ENCODE results near the gene BMPER.

BMPER gene

GRCh38 chr7:34181271-34181958 lies 276.1 kb downstream of the BMPER start:
- no peak for DNase-seq (ENCODE audit: low spot score)

DNA sequence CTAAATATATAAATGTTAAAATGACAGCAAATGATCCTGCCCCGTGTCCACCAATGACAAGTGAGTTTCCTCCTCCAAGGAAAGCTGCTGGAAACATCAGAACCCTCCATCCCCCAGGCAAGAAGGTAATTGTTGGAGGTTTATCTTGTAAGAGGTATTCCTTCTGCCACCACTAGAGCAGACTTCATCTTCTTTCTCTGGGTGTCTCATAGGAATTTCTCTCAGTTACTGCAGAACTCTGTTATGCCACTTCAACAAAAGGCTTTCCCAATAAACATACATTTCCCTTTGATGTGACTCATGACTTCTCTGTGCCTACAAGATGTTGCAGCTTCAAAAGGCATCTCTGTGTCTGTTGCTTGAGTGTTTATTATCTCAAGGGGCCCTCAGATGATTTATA lies 279.1 kb downstream of the BMPER start:
- DNase-seq (ENCODE audit: low spot score), result no peak

DNA sequence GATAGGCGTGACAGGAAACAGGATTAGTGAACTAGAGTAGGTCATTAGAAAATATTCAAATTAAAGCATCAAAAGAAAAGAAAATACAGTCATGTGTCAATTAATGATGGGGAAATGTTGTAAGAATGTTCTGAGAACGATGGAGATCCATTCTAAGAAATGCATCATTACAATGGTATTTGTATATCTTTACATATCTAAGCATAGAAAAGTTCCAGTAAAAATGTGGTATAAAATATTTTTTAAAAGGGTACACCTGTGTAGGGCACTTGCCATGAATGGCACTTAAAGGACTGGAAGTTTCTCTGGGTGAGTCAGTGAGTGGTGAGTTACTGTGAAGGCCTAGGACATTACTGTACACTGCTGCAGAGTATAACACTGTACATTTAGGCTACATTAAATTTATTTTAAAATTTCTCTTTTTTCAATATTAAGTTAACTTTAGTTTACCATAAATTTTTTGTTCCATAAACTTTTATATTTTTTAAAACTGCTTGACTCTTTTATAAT lies 282.5 kb downstream of the BMPER start:
- DNase-seq (ENCODE audit: low spot score), result no peak

DNA sequence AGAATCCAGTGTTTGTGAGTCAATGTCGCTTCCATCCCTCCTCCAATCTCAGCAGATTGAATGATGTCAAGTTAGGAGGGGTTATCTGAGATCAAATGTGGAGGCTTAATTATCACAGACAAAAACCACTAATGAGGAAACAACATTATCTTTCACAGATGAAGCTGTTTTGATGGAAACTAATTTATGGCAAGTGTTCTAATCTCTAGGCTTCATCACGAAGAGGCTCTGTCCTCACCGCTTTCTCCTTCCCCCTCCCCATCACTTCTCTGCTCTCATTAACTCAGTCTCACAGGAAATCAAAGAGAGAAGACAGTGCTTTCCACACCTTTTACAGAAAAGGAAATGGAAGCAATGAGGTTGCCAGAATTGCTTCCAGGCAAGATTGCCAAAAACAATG lies 283.7 kb downstream of the BMPER start:
- DNase-seq (ENCODE audit: low spot score), result no peak

- peak; percentile 38 for DNase-seq (ENCODE audit: low spot score)
Measured at GRCh38 chr7:34190299-34190698, 285.0 kb downstream of the BMPER start.

DNA sequence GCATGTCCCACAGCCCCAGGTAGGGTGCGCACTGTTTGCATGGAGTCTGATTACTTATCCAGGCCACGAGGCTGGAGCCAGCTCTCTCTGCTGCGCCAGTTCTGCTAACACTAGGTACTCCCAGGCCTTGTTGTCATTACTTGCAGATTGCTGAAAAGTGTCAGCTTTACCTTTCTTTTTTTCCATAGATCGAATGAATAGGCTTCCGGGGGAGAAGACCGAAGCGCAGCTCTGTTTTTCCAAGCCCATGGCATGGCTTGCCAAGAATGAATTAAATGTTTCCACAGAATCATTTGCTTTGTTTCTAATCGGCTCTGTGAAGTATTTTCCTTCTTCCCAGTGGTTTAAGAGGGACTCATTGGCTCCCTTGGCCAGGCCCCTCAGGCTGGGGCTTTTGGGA lies 285.8 kb downstream of the BMPER start:
- no peak for DNase-seq (ENCODE audit: low spot score)

GRCh38 chr7:34191771-34192479 lies 286.6 kb downstream of the BMPER start:
- DNase-seq (ENCODE audit: low spot score), result peak; percentile 39

DNA sequence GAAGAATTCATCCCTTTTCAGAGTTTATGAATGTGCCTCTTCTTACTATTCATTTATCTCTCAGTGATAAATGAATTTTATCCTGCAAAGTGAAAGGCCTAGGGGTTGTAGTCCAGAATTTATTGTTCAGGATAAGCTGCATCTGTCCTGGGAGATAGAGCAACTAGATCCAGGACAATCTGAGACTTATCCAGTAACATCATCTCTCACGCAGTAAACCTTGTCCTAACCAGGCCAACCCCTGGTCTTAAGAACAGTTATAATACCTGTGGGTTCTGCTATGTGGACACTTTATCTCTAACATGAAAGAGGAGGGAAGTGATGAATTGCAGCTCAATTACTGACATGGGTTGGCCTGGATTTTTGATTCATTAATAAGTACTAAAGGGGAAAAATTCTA lies 287.6 kb downstream of the BMPER start:
- DNase-seq (ENCODE audit: low spot score), result no peak

DNA sequence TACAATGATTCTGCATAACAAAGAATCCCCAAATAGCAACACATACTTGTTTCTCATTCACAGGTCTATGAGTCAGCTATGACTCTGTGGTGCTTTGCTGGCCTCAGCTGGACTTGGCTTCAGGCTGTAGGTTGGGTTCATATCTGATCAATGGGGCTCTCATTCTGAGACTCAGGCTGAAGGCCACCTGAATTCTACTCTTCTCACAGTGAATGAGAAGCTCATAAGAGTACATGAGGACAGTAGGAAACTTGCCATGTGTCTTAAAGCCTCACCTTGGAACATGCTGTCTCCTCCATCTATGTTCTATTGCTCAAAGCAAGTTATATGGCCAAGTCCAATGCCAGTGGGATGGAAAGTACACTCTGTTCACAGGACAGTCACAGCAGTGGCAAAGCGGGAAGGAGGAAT lies 292.9 kb downstream of the BMPER start:
- no peak for DNase-seq (ENCODE audit: low spot score)
